GM12891 (cell line): ENCODE results near the gene ARHGAP24.

Experiments
- POLR2A ChIP-seq: IDR thresholded peaks from 2 replicates; pipeline ENCODE4 v1.6.1; 2011; ENCODE audit warnings: low read depth, low read length, control low read depth
- POLR2AphosphoS5 ChIP-seq: IDR thresholded peaks from 2 replicates; pipeline ENCODE4 v1.6.1; 2011; ENCODE audit warnings: low read depth, low read length, control low read depth
- TAF1 ChIP-seq: IDR thresholded peaks from 2 replicates; pipeline ENCODE4 v1.6.1; 2011; ENCODE audit warnings: low read depth, low read length, control low read depth

DNA sequence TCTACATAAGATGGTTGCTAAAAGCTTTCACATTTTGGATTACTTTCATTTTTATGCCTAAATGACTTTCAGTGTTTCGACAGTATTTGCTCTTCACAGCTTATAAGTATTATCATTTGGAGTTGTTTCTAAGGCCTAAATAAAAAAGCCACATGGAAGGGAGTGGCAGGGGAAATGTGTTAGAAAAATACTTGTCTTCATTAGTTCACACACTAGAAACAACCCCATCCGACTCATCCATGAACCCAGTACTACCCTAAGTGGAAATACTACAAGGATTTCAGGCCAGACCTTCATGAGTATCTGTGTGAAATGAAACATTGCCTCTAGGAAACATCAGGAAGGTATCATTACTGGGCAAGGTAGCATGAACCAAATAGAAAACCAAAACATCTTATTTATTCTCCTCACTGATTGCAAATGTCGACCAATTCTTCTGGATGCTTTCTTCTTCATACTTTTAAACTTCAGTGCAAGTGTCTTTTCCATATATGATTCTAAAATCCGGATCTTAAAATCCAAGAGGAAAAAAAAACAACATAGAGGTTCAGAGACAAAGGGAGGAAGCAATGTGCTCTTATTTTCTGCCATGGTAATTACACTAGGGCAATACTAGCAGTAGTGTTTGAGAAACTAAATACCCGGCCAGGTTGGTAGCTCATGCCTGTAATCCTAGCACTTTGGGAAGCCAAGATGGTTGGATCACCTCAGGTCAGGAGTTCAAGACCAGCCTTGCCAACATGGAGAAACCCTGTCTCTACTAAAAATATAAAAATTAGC lies 349.4 kb downstream of the ARHGAP24 start:
- TF ChIP-seq POLR2AphosphoS5 (no peak), POLR2A (no peak), TAF1 (no peak)
